Measurements from ENCODE around the gene FOLR3. TPM values are rescaled to one million over a fixed set of nuclear protein-coding genes. Genes with fewer than 3 reads are reported as not detected.
A peak's percentile ranks its signal among the peaks of the same experiment; 100 is the strongest.
"Not testable (repeated sequence)": the region's sequence is repeated elsewhere in the genome, so short reads cannot be mapped to it uniquely, and the experiment has no call there.

The FOLR3 gene
- total and polyA plus RNA-seq, 2 donors (not counting 1 experiment from before 2014, with no cell fraction given) = 0.99 to 1.4 TPM

GRCh38 chr11:72141066-72141465 lies 5.5 kb downstream of the FOLR3 start:
- Histone ChIP-seq H3K9ac (ENCODE audit: insufficient read depth, low read length) (no peak overlapping the region), H3K36me3 (ENCODE audit: control insufficient read depth, insufficient read depth, low read length) (no peaks in the 10 kb centered on the region), H3K9me3 (ENCODE audit: control insufficient read depth, insufficient read depth, low read depth, low read length) (no peaks in the 10 kb centered on the region), H3K27me3 (ENCODE audit: control insufficient read depth, insufficient read depth, low read length) (no peaks in the 10 kb centered on the region), H3K79me2 (ENCODE audit: control insufficient read depth, insufficient read depth, low read length) (no peaks in the 10 kb centered on the region), H4K20me1 (ENCODE audit: control insufficient read depth, extremely low read depth, insufficient read depth, low read length) (no peaks in the 10 kb centered on the region), H3K4me3 (replicated peaks in 1 of 4; ENCODE audit: control extremely low read depth in 1 of 4, insufficient read depth in 1 of 4, low read depth in 3 of 4, low read length in 4 of 4) (no peak overlapping the region), H3K27ac (ENCODE audit: insufficient read depth, low read length) (peak overlapping the region; percentile 48), H3K4me1 (ENCODE audit: control insufficient read depth, extremely low read depth, insufficient read depth, low read length) (peaks cover 8% of the 10 kb centered on the region), H2AFZ (ENCODE audit: low read length) (no peak overlapping the region), H3K4me2 (ENCODE audit: extremely low read depth, insufficient read depth, low read length) (no peak overlapping the region)
- TF ChIP-seq EZH2 (IDR thresholded peaks at IDR 0.05; ENCODE audit: low read length, missing control alignments) = no peak
- TF ChIP-seq CTCF (conservative IDR thresholded peaks at IDR 0.05 in 1 of 2, IDR thresholded peaks at IDR 0.05 in 1 of 2; ENCODE audit: low read depth in 1 of 2, low read length in 2 of 2) = no peak
- peak; percentile 72 to 97 for DNase-seq (ENCODE audit: low read depth in 2 of 2)

GRCh38 chr11:72142086-72142485 lies 6.6 kb downstream of the FOLR3 start:
- not testable (repeated sequence) for H2AFZ ChIP-seq (ENCODE audit: low read length); H3K4me1 ChIP-seq (ENCODE audit: control insufficient read depth, extremely low read depth, insufficient read depth, low read length); H3K4me3 ChIP-seq (replicated peaks in 1 of 4; ENCODE audit: control extremely low read depth in 1 of 4, insufficient read depth in 1 of 4, low read depth in 3 of 4, low read length in 4 of 4); H3K27me3 ChIP-seq (ENCODE audit: control insufficient read depth, insufficient read depth, low read length); H3K4me2 ChIP-seq (ENCODE audit: extremely low read depth, insufficient read depth, low read length); H3K9me3 ChIP-seq (ENCODE audit: control insufficient read depth, insufficient read depth, low read depth, low read length); H3K36me3 ChIP-seq (ENCODE audit: control insufficient read depth, insufficient read depth, low read length); H4K20me1 ChIP-seq (ENCODE audit: control insufficient read depth, extremely low read depth, insufficient read depth, low read length); H3K79me2 ChIP-seq (ENCODE audit: control insufficient read depth, insufficient read depth, low read length); H3K9ac ChIP-seq (ENCODE audit: insufficient read depth, low read length)
- DNase-seq (ENCODE audit: low read depth in 2 of 2) = peak in 1 of 2 donors; percentile 65
- peak overlapping the region; percentile 48 for H3K27ac ChIP-seq (ENCODE audit: insufficient read depth, low read length)

- not testable (repeated sequence) for H3K27ac ChIP-seq (ENCODE audit: insufficient read depth, low read length); H3K36me3 ChIP-seq (ENCODE audit: control insufficient read depth, insufficient read depth, low read length); DNase-seq (ENCODE audit: low read depth in 2 of 2); H3K4me1 ChIP-seq (ENCODE audit: control insufficient read depth, extremely low read depth, insufficient read depth, low read length); H3K27me3 ChIP-seq (ENCODE audit: control insufficient read depth, insufficient read depth, low read length); H3K4me2 ChIP-seq (ENCODE audit: extremely low read depth, insufficient read depth, low read length); H3K4me3 ChIP-seq (replicated peaks in 1 of 4; ENCODE audit: control extremely low read depth in 1 of 4, insufficient read depth in 1 of 4, low read depth in 3 of 4, low read length in 4 of 4); H3K79me2 ChIP-seq (ENCODE audit: control insufficient read depth, insufficient read depth, low read length); H2AFZ ChIP-seq (ENCODE audit: low read length); H4K20me1 ChIP-seq (ENCODE audit: control insufficient read depth, extremely low read depth, insufficient read depth, low read length); H3K9me3 ChIP-seq (ENCODE audit: control insufficient read depth, insufficient read depth, low read depth, low read length); H3K9ac ChIP-seq (ENCODE audit: insufficient read depth, low read length)
Measured at GRCh38 chr11:72142543-72142942, 7.0 kb downstream of the FOLR3 start.

- H3K4me1 ChIP-seq (ENCODE audit: control insufficient read depth, extremely low read depth, insufficient read depth, low read length) = peaks cover 8% of the 10 kb centered on the region
- H2AFZ ChIP-seq (ENCODE audit: low read length) = no peak overlapping the region
- H3K27ac ChIP-seq (ENCODE audit: insufficient read depth, low read length) = peak overlapping the region; percentile 79
- H3K27me3 ChIP-seq (ENCODE audit: control insufficient read depth, insufficient read depth, low read length) = no peaks in the 10 kb centered on the region
- DNase-seq (ENCODE audit: low read depth in 2 of 2) = peak; percentile 38 to 85
- no peaks in the 10 kb centered on the region for H3K79me2 ChIP-seq (ENCODE audit: control insufficient read depth, insufficient read depth, low read length)
- H3K9me3 ChIP-seq (ENCODE audit: control insufficient read depth, insufficient read depth, low read depth, low read length) = no peaks in the 10 kb centered on the region
- no peak overlapping the region for H3K9ac ChIP-seq (ENCODE audit: insufficient read depth, low read length)
- H3K4me2 ChIP-seq (ENCODE audit: extremely low read depth, insufficient read depth, low read length) = no peak overlapping the region
- no peak for TF ChIP-seq CTCF (conservative IDR thresholded peaks at IDR 0.05 in 1 of 2, IDR thresholded peaks at IDR 0.05 in 1 of 2; ENCODE audit: low read depth in 1 of 2, low read length in 2 of 2)
- TF ChIP-seq EZH2 (IDR thresholded peaks at IDR 0.05; ENCODE audit: low read length, missing control alignments) = no peak
- H3K4me3 ChIP-seq (replicated peaks in 1 of 4; ENCODE audit: control extremely low read depth in 1 of 4, insufficient read depth in 1 of 4, low read depth in 3 of 4, low read length in 4 of 4) = no peak overlapping the region
- H3K36me3 ChIP-seq (ENCODE audit: control insufficient read depth, insufficient read depth, low read length) = no peaks in the 10 kb centered on the region
- no peaks in the 10 kb centered on the region for H4K20me1 ChIP-seq (ENCODE audit: control insufficient read depth, extremely low read depth, insufficient read depth, low read length)
Measured at GRCh38 chr11:72144807-72145565, 9.5 kb downstream of the FOLR3 start.

Data from fibroblast of lung (primary cell).